ENCODE results near the gene SLC10A7.

DNA sequence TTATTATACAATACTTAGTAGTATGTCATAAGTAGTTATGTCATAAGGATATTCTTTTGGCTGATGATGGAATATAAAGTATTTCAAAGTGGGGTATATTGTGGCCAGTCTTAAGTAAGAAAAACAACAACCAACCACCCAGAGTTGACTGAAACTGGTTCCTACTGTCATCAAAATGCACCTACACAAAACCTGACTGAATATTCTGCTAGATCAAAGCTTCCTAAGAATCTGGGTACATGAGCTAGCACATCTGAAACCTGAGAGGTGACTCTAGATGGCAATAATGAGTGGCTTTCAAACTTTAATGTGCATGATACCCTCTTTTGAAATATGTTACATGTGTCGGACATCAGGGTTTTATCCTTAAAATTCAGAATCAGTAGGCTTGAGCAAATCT lies 247.0 kb downstream of the SLC10A7 start:
- TF ChIP-seq, protein P1, sequence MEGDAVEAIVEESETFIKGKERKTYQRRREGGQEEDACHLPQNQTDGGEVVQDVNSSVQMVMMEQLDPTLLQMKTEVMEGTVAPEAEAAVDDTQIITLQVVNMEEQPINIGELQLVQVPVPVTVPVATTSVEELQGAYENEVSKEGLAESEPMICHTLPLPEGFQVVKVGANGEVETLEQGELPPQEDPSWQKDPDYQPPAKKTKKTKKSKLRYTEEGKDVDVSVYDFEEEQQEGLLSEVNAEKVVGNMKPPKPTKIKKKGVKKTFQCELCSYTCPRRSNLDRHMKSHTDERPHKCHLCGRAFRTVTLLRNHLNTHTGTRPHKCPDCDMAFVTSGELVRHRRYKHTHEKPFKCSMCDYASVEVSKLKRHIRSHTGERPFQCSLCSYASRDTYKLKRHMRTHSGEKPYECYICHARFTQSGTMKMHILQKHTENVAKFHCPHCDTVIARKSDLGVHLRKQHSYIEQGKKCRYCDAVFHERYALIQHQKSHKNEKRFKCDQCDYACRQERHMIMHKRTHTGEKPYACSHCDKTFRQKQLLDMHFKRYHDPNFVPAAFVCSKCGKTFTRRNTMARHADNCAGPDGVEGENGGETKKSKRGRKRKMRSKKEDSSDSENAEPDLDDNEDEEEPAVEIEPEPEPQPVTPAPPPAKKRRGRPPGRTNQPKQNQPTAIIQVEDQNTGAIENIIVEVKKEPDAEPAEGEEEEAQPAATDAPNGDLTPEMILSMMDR (optimal IDR thresholded peaks at IDR 0.05 in 1 of 3, IDR thresholded peaks at IDR 0.05 in 1 of 3, conservative IDR thresholded peaks at IDR 0.05 in 1 of 3; ENCODE audit: extremely low read depth in 1 of 3, insufficient read depth in 2 of 3, low read length in 3 of 3) = no peak
- no peak for TF ChIP-seq EZH2 (IDR thresholded peaks at IDR 0.05; ENCODE audit: low read length)

All from keratinocyte (primary cell).